ENCODE results near the gene ELF3. TPM values are rescaled to one million over a fixed set of nuclear protein-coding genes. Genes with fewer than 3 reads are reported as not detected.

Gene ELF3
- total and polyA plus RNA-seq, 2 of the 4 experiments (the other 2 are of a cell fraction): under 0.01 to 0.38 TPM

- Histone ChIP-seq H4K20me1 (ENCODE audit: insufficient read depth, low read length) (peaks cover 5% of the 10 kb centered on the region; the same call in 1 of the 2 replicates), H2AK5ac (ENCODE audit: low read depth, low read length) (no peak overlapping the region), H3K9me3 (ENCODE audit: control insufficient read depth, insufficient read depth, low read length) (no peaks in the 10 kb centered on the region), H2AFZ (replicated peaks; ENCODE audit: low read length, poor library complexity) (no peak overlapping the region), H3K4ac (ENCODE audit: low read depth, low read length) (no peak overlapping the region), H3K9ac (ENCODE audit: low read depth, low read length) (no peak overlapping the region), H3K4me2 (ENCODE audit: low read depth, low read length) (no peak overlapping the region), H3K27ac (ENCODE audit: insufficient read depth, low read length) (no peak overlapping the region), H3K27me3 (ENCODE audit: control insufficient read depth, insufficient read depth, low read length) (peaks cover 7% of the 10 kb centered on the region; the same call in 1 of the 2 replicates), H3K14ac (replicated peaks; ENCODE audit: low read depth, low read length) (no peak overlapping the region), H4K91ac (ENCODE audit: insufficient read depth, low read depth, low read length) (no peak overlapping the region), H2BK15ac (ENCODE audit: low read depth, low read length) (no peak overlapping the region), H2BK20ac (ENCODE audit: low read depth, low read length) (no peak overlapping the region), H3K18ac (ENCODE audit: low read depth, low read length) (no peak overlapping the region), H3K4me1 (ENCODE audit: control insufficient read depth, insufficient read depth, low read length) (peaks cover 7% of the 10 kb centered on the region), H2BK120ac (ENCODE audit: low read depth, low read length) (no peak overlapping the region), H3K36me3 (ENCODE audit: control insufficient read depth, insufficient read depth, low read length) (no peaks in the 10 kb centered on the region), H3K56ac (ENCODE audit: extremely low read depth, insufficient read depth, low read length) (no peak overlapping the region), H3K23ac (ENCODE audit: low read depth, low read length) (no peak overlapping the region), H2AK9ac (replicated peaks; ENCODE audit: low read depth, low read length, poor library complexity) (no peak overlapping the region), H2BK5ac (ENCODE audit: low read depth, low read length, poor library complexity, severe bottlenecking) (no peak overlapping the region), H3K9me1 (ENCODE audit: insufficient read depth, low read length) (peaks cover 15% of the 10 kb centered on the region), H3K4me3 (ENCODE audit: insufficient read depth, low read depth, low read length) (no peak overlapping the region), H3K79me1 (ENCODE audit: low read depth in 1 of 2, low read length in 2 of 2) (no peaks in the 10 kb centered on the region), H4K5ac (ENCODE audit: low read depth, low read length) (no peak overlapping the region), H4K8ac (ENCODE audit: low read depth in 2 of 2, low read length in 2 of 2) (no peak overlapping the region)
- dilution Hi-C loops (cut with HindIII; ENCODE audit: low sequenced_read_pairs, unreplicated experiment): no loop called here
- no peak for DNase-seq
- TF ChIP-seq RAD21 (IDR thresholded peaks at IDR 0.05; ENCODE audit: low read length): no peak
- no peak for TF ChIP-seq POLR2A (IDR thresholded peaks at IDR 0.05; ENCODE audit: low read depth, low read length)
- TF ChIP-seq RFX5 (IDR thresholded peaks at IDR 0.05; ENCODE audit: low read depth, low read length): no peak
- no peak for TF ChIP-seq MAZ (IDR thresholded peaks at IDR 0.05; ENCODE audit: borderline replicate concordance, low read depth, low read length)
- TF ChIP-seq MXI1 (IDR thresholded peaks at IDR 0.05; ENCODE audit: borderline replicate concordance, low read depth, low read length): no peak
- no peak for TF ChIP-seq NFE2L2 (IDR thresholded peaks at IDR 0.05; ENCODE audit: low read depth, low read length)
- no peak for TF ChIP-seq SMC3 (IDR thresholded peaks at IDR 0.05; ENCODE audit: low read depth, low read length)
- TF ChIP-seq, protein P1, sequence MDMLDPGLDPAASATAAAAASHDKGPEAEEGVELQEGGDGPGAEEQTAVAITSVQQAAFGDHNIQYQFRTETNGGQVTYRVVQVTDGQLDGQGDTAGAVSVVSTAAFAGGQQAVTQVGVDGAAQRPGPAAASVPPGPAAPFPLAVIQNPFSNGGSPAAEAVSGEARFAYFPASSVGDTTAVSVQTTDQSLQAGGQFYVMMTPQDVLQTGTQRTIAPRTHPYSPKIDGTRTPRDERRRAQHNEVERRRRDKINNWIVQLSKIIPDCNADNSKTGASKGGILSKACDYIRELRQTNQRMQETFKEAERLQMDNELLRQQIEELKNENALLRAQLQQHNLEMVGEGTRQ (IDR thresholded peaks at IDR 0.05; ENCODE audit: low read depth, low read length): no peak
- no peak for TF ChIP-seq RCOR1 (IDR thresholded peaks at IDR 0.05; ENCODE audit: insufficient replicate concordance, low read length)
- TF ChIP-seq BHLHE40 (IDR thresholded peaks at IDR 0.05; ENCODE audit: low read depth, low read length): no peak
- TF ChIP-seq CTCF (conservative IDR thresholded peaks at IDR 0.05; ENCODE audit: low read depth, low read length): no peak
- no peak for TF ChIP-seq FOS (IDR thresholded peaks at IDR 0.05; ENCODE audit: low read depth, low read length)
- TF ChIP-seq, protein P2, sequence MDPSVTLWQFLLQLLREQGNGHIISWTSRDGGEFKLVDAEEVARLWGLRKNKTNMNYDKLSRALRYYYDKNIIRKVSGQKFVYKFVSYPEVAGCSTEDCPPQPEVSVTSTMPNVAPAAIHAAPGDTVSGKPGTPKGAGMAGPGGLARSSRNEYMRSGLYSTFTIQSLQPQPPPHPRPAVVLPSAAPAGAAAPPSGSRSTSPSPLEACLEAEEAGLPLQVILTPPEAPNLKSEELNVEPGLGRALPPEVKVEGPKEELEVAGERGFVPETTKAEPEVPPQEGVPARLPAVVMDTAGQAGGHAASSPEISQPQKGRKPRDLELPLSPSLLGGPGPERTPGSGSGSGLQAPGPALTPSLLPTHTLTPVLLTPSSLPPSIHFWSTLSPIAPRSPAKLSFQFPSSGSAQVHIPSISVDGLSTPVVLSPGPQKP (IDR thresholded peaks at IDR 0.05; ENCODE audit: borderline replicate concordance, low read depth, low read length): no peak
- TF ChIP-seq MAFK (IDR thresholded peaks at IDR 0.05; ENCODE audit: low read depth, low read length): no peak
- CTCF ChIA-PET: no interaction called here
- in situ Hi-C loops (cut with MboI; ENCODE audit: low sequenced_read_pairs): no loop called here
- POLR2A ChIA-PET (ENCODE audit: unreplicated experiment): no interaction called here
- intact Hi-C loops (cut with micrococcal nuclease): no loop called here
- ATAC-seq (ENCODE audit: low read depth): no peak
- no TSS peak for BruUV-seq (replicated peaks)
- WGBS, 2 experiments (ENCODE audit: extremely low coverage in 2 of 2, insufficient read length in 1 of 2): 90% methylated on average over 2 of the region's 4 CpGs; no CpG with 5 or more reads in 1 of the 2 experiments
Measured at GRCh38 chr1:202031796-202032195, 21.4 kb downstream of the ELF3 start.
